SIG-M5 treated with dmso at 0.1 percent for 504 hours (cell line): Measurements from ENCODE around the gene DSN1.

Experiments
- DNase-seq: peaks from one replicate; lab custom pipeline; 2025; ENCODE audit not compliant: unreplicated experiment; lab: John Stamatoyannopoulos, UW

The DSN1 gene

GRCh38 chr20:36758276-36758675 is 15.3 kb downstream of the DSN1 start:
- DNase-seq, result no peak

- no peak for DNase-seq
Measured at GRCh38 chr20:36756496-36756895, 17.1 kb downstream of the DSN1 start.

GRCh38 chr20:36754656-36755222 is 18.8 kb downstream of the DSN1 start:
- DNase-seq, result peak; percentile 50

- no peak for DNase-seq
Measured at GRCh38 chr20:36752582-36752981, 21.0 kb downstream of the DSN1 start.

GRCh38 chr20:36745927-36746659 is 27.5 kb downstream of the DSN1 start, which contains the start of gene NDRG3:
Gene NDRG3, minus strand, starts transcription at chr20:36746090. Its CDS starts 24,355 bp downstream, at chr20:36721735.
- DNase-seq, result peak; percentile 91

- peak; percentile 25 for DNase-seq
Measured at GRCh38 chr20:36745234-36745926, 28.2 kb downstream of the DSN1 start.

- no peak for DNase-seq
Measured at GRCh38 chr20:36744764-36745191, 28.8 kb downstream of the DSN1 start.

- no peak for DNase-seq
Measured at GRCh38 chr20:36744243-36744642, 29.3 kb downstream of the DSN1 start.

- no peak for DNase-seq
Measured at GRCh38 chr20:36742558-36742957, 31.0 kb downstream of the DSN1 start.

GRCh38 chr20:36741072-36741471 is 32.5 kb downstream of the DSN1 start:
- no peak for DNase-seq

GRCh38 chr20:36737183-36737499 is 36.4 kb downstream of the DSN1 start:
- DNase-seq, result no peak

- DNase-seq, result no peak
Measured at GRCh38 chr20:36736451-36737182, 36.9 kb downstream of the DSN1 start.

GRCh38 chr20:36732456-36732855 is 41.1 kb downstream of the DSN1 start:
- no peak for DNase-seq

GRCh38 chr20:36728986-36729385 is 44.6 kb downstream of the DSN1 start:
- peak; percentile 18 for DNase-seq

- no peak for DNase-seq
Measured at GRCh38 chr20:36726168-36726567, 47.4 kb downstream of the DSN1 start.

- no peak for DNase-seq
Measured at GRCh38 chr20:36720510-36720909, 53.1 kb downstream of the DSN1 start.

- DNase-seq, result no peak
Measured at GRCh38 chr20:36717657-36718056, 55.9 kb downstream of the DSN1 start.

- no peak for DNase-seq
Measured at GRCh38 chr20:36717021-36717420, 56.5 kb downstream of the DSN1 start.

GRCh38 chr20:36712775-36713174 is 60.8 kb downstream of the DSN1 start:
- no peak for DNase-seq

- no peak for DNase-seq
Measured at GRCh38 chr20:36709126-36709525, 64.4 kb downstream of the DSN1 start.

GRCh38 chr20:36703530-36703929 is 70.0 kb downstream of the DSN1 start:
- DNase-seq, result no peak
